Breast epithelium (tissue), 3 donors: ENCODE measurements around the gene TSC1.

ENCODE experiments used
- CTCF ChIP-seq, 3 donors: fragments of 450-650 bp; IDR thresholded peaks; one replicate each; pipeline ENCODE4 v1.5.1; 2016 to 2017; ENCODE audit warnings: antibody characterized with exemption in 3 of 3, mild to moderate bottlenecking in 3 of 3, moderate library complexity in 3 of 3
- POLR2A ChIP-seq: fragments of 450-650 bp; IDR thresholded peaks from one replicate; pipeline ENCODE4 v1.6.1; 2016; ENCODE audit warnings: antibody characterized with exemption, mild to moderate bottlenecking, moderate library complexity

GRCh38 chr9:132909311-132909710, 35.1 kb downstream of the TSC1 start:
- TF ChIP-seq CTCF (IDR thresholded peaks at IDR 0.05) (no peak), POLR2A (no peak)
